HCT116 (cell line): ENCODE data around the gene NLN.

Source experiments
- CEBPB ChIP-seq: IDR thresholded peaks from 2 replicates; pipeline ENCODE4 v1.6.1; 2012; ENCODE audit warnings: low read depth
- EGR1 ChIP-seq: IDR thresholded peaks from 2 replicates; pipeline ENCODE4 v1.6.1; 2012; ENCODE audit warnings: low read depth
- EZH2 ChIP-seq: fragments of 200-600 bp; sonication (generic); IDR thresholded peaks from 2 replicates; pipeline ENCODE4 v1.6.1; 2017; ENCODE audit warnings: antibody characterized with exemption, mixed run types
- POLR2A ChIP-seq: IDR thresholded peaks from 2 replicates; pipeline ENCODE4 v1.7.0; 2011; ENCODE audit warnings: borderline replicate concordance; ENCODE audit not compliant: insufficient read depth, insufficient read length; ENCODE audit errors: extremely low read depth
- SRF ChIP-seq: IDR thresholded peaks from 2 replicates; pipeline ENCODE4 v1.6.1; 2012; ENCODE audit warnings: low read depth
- TF ChIP-seq, protein P1 (sequence below), 3 experiments: fragments of 200-600 bp in 1 of 3; sonication (generic) in 1 of 3; IDR thresholded peaks in 2 of 3; conservative IDR thresholded peaks in 1 of 3; 2 replicates each; pipeline ENCODE4 v1.5.1; 2012 to 2017; ENCODE audit warnings: low read depth in 2 of 3, low read length in 2 of 3, antibody characterized with exemption in 1 of 3, borderline replicate concordance in 1 of 3, control low read depth in 1 of 3, mild to moderate bottlenecking in 1 of 3, mixed read lengths in 1 of 3, mixed run types in 1 of 3, moderate library complexity in 1 of 3; ENCODE audit not compliant: insufficient read depth in 1 of 3
- TF ChIP-seq, protein P2 (sequence below): IDR thresholded peaks from 2 replicates; pipeline ENCODE4 v1.6.1; 2011; ENCODE audit warnings: mild to moderate bottlenecking, low read length, moderate library complexity; ENCODE audit not compliant: insufficient replicate concordance; ENCODE audit errors: extremely low read depth
- TF ChIP-seq, protein P3 (sequence below): IDR thresholded peaks from 2 replicates; pipeline ENCODE4 v1.6.1; 2012
- TF ChIP-seq, protein P4 (sequence below): IDR thresholded peaks from 2 replicates; pipeline ENCODE4 v1.6.1; 2012

DNA sequence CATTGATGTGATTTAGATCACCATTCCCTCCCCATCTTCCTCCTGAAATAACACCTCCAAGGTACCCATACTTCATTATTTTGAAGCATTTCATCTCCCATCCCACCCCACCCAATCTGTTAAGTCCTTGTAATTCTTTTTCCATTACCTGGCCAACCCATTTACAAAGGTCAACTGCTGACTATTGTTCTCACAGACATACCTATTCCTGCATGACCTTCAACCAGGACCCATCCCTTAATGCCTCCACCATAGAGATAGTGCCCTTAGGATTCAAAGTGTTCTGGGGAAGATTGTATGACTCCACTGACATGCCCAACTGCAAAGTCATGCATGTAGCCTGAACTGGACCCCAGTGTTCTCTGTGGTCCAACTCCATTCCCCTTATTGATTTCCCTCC lies 91.2 kb downstream of the NLN start:
- TF ChIP-seq, protein P1, sequence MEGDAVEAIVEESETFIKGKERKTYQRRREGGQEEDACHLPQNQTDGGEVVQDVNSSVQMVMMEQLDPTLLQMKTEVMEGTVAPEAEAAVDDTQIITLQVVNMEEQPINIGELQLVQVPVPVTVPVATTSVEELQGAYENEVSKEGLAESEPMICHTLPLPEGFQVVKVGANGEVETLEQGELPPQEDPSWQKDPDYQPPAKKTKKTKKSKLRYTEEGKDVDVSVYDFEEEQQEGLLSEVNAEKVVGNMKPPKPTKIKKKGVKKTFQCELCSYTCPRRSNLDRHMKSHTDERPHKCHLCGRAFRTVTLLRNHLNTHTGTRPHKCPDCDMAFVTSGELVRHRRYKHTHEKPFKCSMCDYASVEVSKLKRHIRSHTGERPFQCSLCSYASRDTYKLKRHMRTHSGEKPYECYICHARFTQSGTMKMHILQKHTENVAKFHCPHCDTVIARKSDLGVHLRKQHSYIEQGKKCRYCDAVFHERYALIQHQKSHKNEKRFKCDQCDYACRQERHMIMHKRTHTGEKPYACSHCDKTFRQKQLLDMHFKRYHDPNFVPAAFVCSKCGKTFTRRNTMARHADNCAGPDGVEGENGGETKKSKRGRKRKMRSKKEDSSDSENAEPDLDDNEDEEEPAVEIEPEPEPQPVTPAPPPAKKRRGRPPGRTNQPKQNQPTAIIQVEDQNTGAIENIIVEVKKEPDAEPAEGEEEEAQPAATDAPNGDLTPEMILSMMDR (IDR thresholded peaks at IDR 0.05 in 2 of 3, conservative IDR thresholded peaks at IDR 0.05 in 1 of 3; ENCODE audit: borderline replicate concordance in 1 of 3, insufficient read depth in 1 of 3, low read depth in 2 of 3, low read length in 2 of 3) = no peak
- TF ChIP-seq POLR2A = no peak
- TF ChIP-seq EZH2 = no peak
- TF ChIP-seq, protein P2, sequence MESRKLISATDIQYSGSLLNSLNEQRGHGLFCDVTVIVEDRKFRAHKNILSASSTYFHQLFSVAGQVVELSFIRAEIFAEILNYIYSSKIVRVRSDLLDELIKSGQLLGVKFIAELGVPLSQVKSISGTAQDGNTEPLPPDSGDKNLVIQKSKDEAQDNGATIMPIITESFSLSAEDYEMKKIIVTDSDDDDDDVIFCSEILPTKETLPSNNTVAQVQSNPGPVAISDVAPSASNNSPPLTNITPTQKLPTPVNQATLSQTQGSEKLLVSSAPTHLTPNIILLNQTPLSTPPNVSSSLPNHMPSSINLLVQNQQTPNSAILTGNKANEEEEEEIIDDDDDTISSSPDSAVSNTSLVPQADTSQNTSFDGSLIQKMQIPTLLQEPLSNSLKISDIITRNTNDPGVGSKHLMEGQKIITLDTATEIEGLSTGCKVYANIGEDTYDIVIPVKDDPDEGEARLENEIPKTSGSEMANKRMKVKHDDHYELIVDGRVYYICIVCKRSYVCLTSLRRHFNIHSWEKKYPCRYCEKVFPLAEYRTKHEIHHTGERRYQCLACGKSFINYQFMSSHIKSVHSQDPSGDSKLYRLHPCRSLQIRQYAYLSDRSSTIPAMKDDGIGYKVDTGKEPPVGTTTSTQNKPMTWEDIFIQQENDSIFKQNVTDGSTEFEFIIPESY = no peak
- TF ChIP-seq, protein P3, sequence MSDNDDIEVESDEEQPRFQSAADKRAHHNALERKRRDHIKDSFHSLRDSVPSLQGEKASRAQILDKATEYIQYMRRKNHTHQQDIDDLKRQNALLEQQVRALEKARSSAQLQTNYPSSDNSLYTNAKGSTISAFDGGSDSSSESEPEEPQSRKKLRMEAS = no peak
- no peak for TF ChIP-seq CEBPB
- TF ChIP-seq, protein P4, sequence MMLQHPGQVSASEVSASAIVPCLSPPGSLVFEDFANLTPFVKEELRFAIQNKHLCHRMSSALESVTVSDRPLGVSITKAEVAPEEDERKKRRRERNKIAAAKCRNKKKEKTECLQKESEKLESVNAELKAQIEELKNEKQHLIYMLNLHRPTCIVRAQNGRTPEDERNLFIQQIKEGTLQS = no peak
- no peak for TF ChIP-seq SRF
- no peak for TF ChIP-seq EGR1
